Stimulated activated CD8-positive, alpha-beta memory T cell treated with anti-CD3 and anti-CD28 coated beads, Interleukin-12 subunit alpha, Interleukin-12 subunit beta, amount 100 ng/mL, for 4 hours (primary cell): ENCODE measurements around the gene ZNF341.

Source experiments
- DNase-seq: peaks from one replicate; pipeline ENCODE4 v3.0.0-alpha.2; 2020; ENCODE audit warnings: low read depth

Gene ZNF341

GRCh38 chr20:33825340-33826269, 93.8 kb downstream of the ZNF341 start:
- DNase-seq, result no peak

- no peak for DNase-seq
Measured at GRCh38 chr20:33826270-33826897, 94.6 kb downstream of the ZNF341 start.

- no peak for DNase-seq
Measured at GRCh38 chr20:33827109-33827508, 95.3 kb downstream of the ZNF341 start.

- DNase-seq, result no peak
Measured at GRCh38 chr20:33827634-33828325, 96.0 kb downstream of the ZNF341 start.

GRCh38 chr20:33828326-33828844, 96.6 kb downstream of the ZNF341 start:
- no peak for DNase-seq

- no peak for DNase-seq
Measured at GRCh38 chr20:33828967-33829560, 97.3 kb downstream of the ZNF341 start.

GRCh38 chr20:33829636-33830035, 97.8 kb downstream of the ZNF341 start:
- no peak for DNase-seq

GRCh38 chr20:33830371-33830770, 98.6 kb downstream of the ZNF341 start:
- DNase-seq, result no peak

- DNase-seq, result no peak
Measured at GRCh38 chr20:33832103-33832804, 100.5 kb downstream of the ZNF341 start.

- no peak for DNase-seq
Measured at GRCh38 chr20:33833333-33833732, 101.5 kb downstream of the ZNF341 start.

GRCh38 chr20:33835615-33836172, 103.9 kb downstream of the ZNF341 start:
- DNase-seq, result no peak

GRCh38 chr20:33836277-33836676, 104.5 kb downstream of the ZNF341 start:
- DNase-seq, result no peak

GRCh38 chr20:33837096-33837830, 105.5 kb downstream of the ZNF341 start:
- DNase-seq, result no peak

GRCh38 chr20:33838035-33838864, 106.5 kb downstream of the ZNF341 start:
- DNase-seq, result no peak

- no peak for DNase-seq
Measured at GRCh38 chr20:33839591-33839990, 107.8 kb downstream of the ZNF341 start.

- DNase-seq, result no peak
Measured at GRCh38 chr20:33840160-33840559, 108.4 kb downstream of the ZNF341 start.

- DNase-seq, result no peak
Measured at GRCh38 chr20:33840759-33841435, 109.1 kb downstream of the ZNF341 start.

- no peak for DNase-seq
Measured at GRCh38 chr20:33841436-33841799, 109.6 kb downstream of the ZNF341 start.
